Suprapubic skin (tissue), 4 donors: ENCODE results near the gene METTL22. TPM values are rescaled to one million over a fixed set of nuclear protein-coding genes. Genes with fewer than 3 reads are reported as not detected.

Experiments
- DNase-seq, 2 donors: peaks; one replicate each; pipeline ENCODE4 v3.0.0-alpha.2; 2019; ENCODE audit warnings: low spot score in 2 of 2
- H3K27ac ChIP-seq: fragments of 200-600 bp; sonication (generic); one replicate; pipeline ENCODE4 v1.5.1; 2019
- H3K27me3 ChIP-seq: fragments of 200-600 bp; sonication (generic); one replicate; pipeline ENCODE4 v1.5.1; 2019
- H3K36me3 ChIP-seq: fragments of 200-600 bp; sonication (generic); one replicate; pipeline ENCODE4 v1.5.1; 2019
- H3K4me1 ChIP-seq: fragments of 200-600 bp; sonication (generic); one replicate; pipeline ENCODE4 v1.5.1; 2019
- H3K4me3 ChIP-seq: fragments of 200-600 bp; sonication (generic); one replicate; pipeline ENCODE4 v1.5.1; 2019; ENCODE audit warnings: mild to moderate bottlenecking
- H3K9me3 ChIP-seq: fragments of 200-600 bp; sonication (generic); one replicate; pipeline ENCODE4 v1.5.1; 2019
- EP300 ChIP-seq: sonication (generic); formaldehyde crosslinking; IDR thresholded peaks from one replicate; pipeline ENCODE4 v1.6.1; 2017; ENCODE audit warnings: antibody characterized with exemption
- POLR2A ChIP-seq, 2 donors: fragments of 450-650 bp; IDR thresholded peaks; one replicate each; pipeline ENCODE4 v1.6.1; 2017; ENCODE audit warnings: antibody characterized with exemption in 2 of 2, mild to moderate bottlenecking in 2 of 2, moderate library complexity in 2 of 2
- POLR2AphosphoS5 ChIP-seq, 3 donors: sonication (generic); formaldehyde crosslinking; IDR thresholded peaks; one replicate each; pipeline ENCODE4 v1.6.1; 2017; ENCODE audit warnings: antibody characterized with exemption in 3 of 3
- WGBS: methylation state at CpG from one replicate; pipeline ENCODE4 v1.1.5; 2018; 5-methylcytosine and 5-hydroxymethylcytosine counted together
- total RNA-seq, 4 donors: library from RNA; depleted of rRNA; stranded (reverse); fragments of >200 nt; gene quantifications; one replicate each; pipeline ENCODE4 v1.1.0, GENCODE V29; 2016
- TF ChIP-seq, protein P1 (sequence below), 2 donors: fragments of 200-600 bp in 1 of 2; fragments of 450-650 bp in 1 of 2; sonication (generic) in 1 of 2; IDR thresholded peaks; one replicate each; pipeline ENCODE4 v1.5.1; 2016 to 2019; ENCODE audit warnings: antibody characterized with exemption in 2 of 2, mild to moderate bottlenecking in 1 of 2, moderate library complexity in 1 of 2

METTL22 gene
- total RNA-seq, 4 donors from 2014 or later: 15.5 to 114 (median 28.3) TPM

DNA sequence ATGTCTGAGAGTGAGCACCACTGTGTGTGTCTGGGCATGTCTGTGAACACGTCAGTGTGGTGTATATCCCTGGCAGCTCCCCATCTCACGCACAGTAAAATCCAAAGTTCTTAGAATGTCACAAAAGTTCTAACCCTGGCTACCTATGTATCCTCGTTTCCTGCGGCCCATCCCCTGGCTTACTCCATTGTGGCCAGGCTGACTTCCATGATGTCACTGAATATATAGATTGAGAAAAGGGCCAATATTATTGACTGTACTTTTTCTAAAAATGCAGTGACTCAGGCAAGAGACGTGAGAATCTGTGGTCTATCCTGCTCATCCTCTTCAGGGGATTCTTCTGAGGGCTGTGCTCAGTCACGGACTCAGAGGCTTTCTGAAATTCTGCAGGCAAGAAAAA lies 963 bp upstream of the METTL22 start:
- Histone ChIP-seq H3K4me3 (no peak overlapping the region), H3K4me1 (peaks cover 18% of the 10 kb centered on the region), H3K36me3 (peaks cover 3% of the 10 kb centered on the region), H3K27me3 (no peaks in the 10 kb centered on the region), H3K27ac (no peak overlapping the region), H3K9me3 (no peaks in the 10 kb centered on the region)
- WGBS: 61% methylated on average over 6 of the region's 6 CpGs
- no peak for DNase-seq
- TF ChIP-seq EP300 (no peak), POLR2A (IDR thresholded peaks at IDR 0.05) (no peak), POLR2AphosphoS5 (IDR thresholded peaks at IDR 0.05) (no peak)
- TF ChIP-seq, protein P1, sequence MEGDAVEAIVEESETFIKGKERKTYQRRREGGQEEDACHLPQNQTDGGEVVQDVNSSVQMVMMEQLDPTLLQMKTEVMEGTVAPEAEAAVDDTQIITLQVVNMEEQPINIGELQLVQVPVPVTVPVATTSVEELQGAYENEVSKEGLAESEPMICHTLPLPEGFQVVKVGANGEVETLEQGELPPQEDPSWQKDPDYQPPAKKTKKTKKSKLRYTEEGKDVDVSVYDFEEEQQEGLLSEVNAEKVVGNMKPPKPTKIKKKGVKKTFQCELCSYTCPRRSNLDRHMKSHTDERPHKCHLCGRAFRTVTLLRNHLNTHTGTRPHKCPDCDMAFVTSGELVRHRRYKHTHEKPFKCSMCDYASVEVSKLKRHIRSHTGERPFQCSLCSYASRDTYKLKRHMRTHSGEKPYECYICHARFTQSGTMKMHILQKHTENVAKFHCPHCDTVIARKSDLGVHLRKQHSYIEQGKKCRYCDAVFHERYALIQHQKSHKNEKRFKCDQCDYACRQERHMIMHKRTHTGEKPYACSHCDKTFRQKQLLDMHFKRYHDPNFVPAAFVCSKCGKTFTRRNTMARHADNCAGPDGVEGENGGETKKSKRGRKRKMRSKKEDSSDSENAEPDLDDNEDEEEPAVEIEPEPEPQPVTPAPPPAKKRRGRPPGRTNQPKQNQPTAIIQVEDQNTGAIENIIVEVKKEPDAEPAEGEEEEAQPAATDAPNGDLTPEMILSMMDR (IDR thresholded peaks at IDR 0.05): no peak

DNA sequence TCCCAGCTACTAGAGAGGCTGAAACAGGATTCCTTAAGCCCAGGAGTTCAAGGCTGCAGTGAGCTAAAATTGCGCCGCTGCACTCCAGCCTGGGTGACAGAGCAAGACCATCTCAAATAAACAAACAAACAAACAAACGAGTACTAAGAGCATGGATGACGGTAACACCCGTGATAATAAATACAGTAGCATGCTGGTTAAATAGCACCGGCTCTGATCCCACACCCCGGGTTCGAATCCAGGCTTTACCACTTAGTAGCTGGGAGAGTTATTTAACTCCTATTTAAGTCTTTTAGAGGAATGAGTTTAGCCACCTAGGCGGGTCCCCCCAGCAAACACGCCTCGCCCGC lies 301 bp upstream of the METTL22 start:
- 28% methylated on average over 8 of the region's 12 CpGs for WGBS
- Histone ChIP-seq H3K36me3 (peaks cover 9% of the 10 kb centered on the region), H3K4me3 (peak overlapping the region; percentile 96), H3K27ac (no peak overlapping the region), H3K4me1 (peaks cover 18% of the 10 kb centered on the region), H3K27me3 (no peaks in the 10 kb centered on the region), H3K9me3 (no peaks in the 10 kb centered on the region)
- DNase-seq: no peak
- TF ChIP-seq POLR2AphosphoS5 (IDR thresholded peaks at IDR 0.05) (no peak), EP300 (no peak), POLR2A (IDR thresholded peaks at IDR 0.05) (no peak)
- TF ChIP-seq, protein P1 (IDR thresholded peaks at IDR 0.05): no peak

DNA sequence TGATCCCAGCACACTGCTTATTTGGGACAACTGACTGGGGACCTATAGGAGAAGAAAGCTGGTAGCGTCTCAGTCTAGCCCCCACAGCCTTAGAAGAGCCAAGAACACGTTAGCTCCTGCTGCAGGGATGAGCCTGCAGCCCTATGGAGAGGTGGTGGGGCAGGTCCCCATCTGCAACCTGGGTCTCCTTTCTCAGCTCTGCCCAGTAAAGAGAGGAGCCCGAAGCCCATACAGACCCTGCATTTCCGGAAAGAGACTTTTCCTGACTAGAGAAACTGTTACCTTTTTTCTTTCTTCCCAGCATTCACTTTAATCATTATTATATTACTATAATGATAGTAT lies 788 bp downstream of the METTL22 start:
- TF ChIP-seq POLR2A (IDR thresholded peaks at IDR 0.05) (no peak), POLR2AphosphoS5 (IDR thresholded peaks at IDR 0.05) (no peak), EP300 (no peak)
- TF ChIP-seq, protein P1 (IDR thresholded peaks at IDR 0.05): no peak
- H3K27ac ChIP-seq: no peak overlapping the region
- 0% methylated on average over 4 of the region's 4 CpGs for WGBS

DNA sequence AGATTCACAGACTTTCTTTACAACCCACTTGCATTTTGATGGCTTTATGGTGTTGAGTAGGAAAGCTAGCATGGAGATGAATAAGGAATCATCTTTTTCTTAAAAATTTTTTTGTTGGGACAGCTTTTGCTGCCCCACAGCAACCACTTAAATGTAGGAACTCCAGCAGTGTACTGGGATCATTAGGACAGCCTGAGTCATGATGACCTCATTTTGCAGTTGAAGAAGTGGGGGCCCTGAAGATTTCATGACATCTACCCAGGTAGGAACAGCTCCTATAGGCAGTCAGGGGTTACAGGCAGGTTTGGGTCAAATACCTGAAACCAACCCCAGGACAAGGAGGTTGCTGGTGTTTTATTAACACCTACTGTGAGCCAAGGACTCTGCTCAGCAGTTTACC lies 2.1 kb downstream of the METTL22 start:
- H3K27ac ChIP-seq: no peak overlapping the region
- H3K36me3 ChIP-seq: peaks cover 33% of the 10 kb centered on the region
- no peaks in the 10 kb centered on the region for H3K9me3 ChIP-seq
- TF ChIP-seq POLR2AphosphoS5 (IDR thresholded peaks at IDR 0.05): no peak
- TF ChIP-seq POLR2A (IDR thresholded peaks at IDR 0.05): no peak
- TF ChIP-seq, protein P1 (IDR thresholded peaks at IDR 0.05): no peak
- TF ChIP-seq EP300: no peak
- peaks cover 18% of the 10 kb centered on the region for H3K4me1 ChIP-seq
- H3K27me3 ChIP-seq: no peaks in the 10 kb centered on the region
- H3K4me3 ChIP-seq: no peak overlapping the region
- DNase-seq: no peak

More for the DNA sequence above, 788 bp downstream of the METTL22 start:
- DNase-seq: no peak
- Histone ChIP-seq H3K4me1 (peaks cover 18% of the 10 kb centered on the region), H3K9me3 (no peaks in the 10 kb centered on the region), H3K27me3 (no peaks in the 10 kb centered on the region), H3K4me3 (peak overlapping the region; percentile 96), H3K36me3 (peaks cover 19% of the 10 kb centered on the region)

DNA sequence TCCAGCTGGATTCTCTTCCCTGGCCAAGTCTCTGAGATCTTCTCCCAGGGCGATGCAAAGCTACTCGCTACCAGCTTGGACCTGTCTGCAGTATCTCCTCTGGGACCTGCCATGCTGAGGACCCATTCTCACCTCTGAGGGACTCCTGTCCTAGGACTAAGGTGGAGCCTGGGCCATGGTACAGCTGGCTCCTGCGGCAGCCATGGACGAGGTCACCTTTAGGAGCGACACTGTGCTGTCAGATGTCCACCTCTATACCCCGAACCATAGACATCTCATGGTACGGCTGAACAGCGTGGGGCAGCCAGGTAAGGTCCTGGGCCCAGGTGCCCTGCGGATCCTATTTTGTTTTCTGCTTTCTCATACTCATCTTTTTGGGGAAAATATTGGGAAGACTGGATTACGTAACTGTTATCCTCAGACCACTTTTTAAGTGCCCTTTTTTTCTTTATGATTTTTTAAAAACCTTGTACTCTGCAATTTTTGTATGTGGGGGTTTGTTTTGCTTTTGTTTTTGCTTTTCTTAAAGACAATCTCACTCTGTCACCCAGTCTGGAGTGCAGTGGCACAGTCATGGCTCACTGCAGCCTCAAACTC lies 4.1 kb downstream of the METTL22 start:
- Histone ChIP-seq H3K27ac (no peak overlapping the region), H3K27me3 (no peaks in the 10 kb centered on the region), H3K4me3 (no peak overlapping the region), H3K4me1 (peaks cover 18% of the 10 kb centered on the region), H3K36me3 (peaks cover 52% of the 10 kb centered on the region), H3K9me3 (no peaks in the 10 kb centered on the region)
- DNase-seq: no peak
- TF ChIP-seq POLR2AphosphoS5 (IDR thresholded peaks at IDR 0.05) (no peak), EP300 (no peak), POLR2A (IDR thresholded peaks at IDR 0.05) (no peak)
- TF ChIP-seq, protein P1 (IDR thresholded peaks at IDR 0.05): no peak
- 91% methylated on average over 10 of the region's 10 CpGs for WGBS
